CD4-positive, alpha-beta T cell treated with Interleukin-17A for 4 hours (primary cell): Measurements from ENCODE around the gene CLCNKA.
"Not testable (repeated sequence)": the region's sequence is repeated elsewhere in the genome, so short reads cannot be mapped to it uniquely, and the experiment has no call there.

Experiments used
- DNase-seq: peaks from one replicate; pipeline ENCODE4 v3.0.0-alpha.2; 2020; ENCODE audit warnings: mixed read lengths

Gene CLCNKA

DNA sequence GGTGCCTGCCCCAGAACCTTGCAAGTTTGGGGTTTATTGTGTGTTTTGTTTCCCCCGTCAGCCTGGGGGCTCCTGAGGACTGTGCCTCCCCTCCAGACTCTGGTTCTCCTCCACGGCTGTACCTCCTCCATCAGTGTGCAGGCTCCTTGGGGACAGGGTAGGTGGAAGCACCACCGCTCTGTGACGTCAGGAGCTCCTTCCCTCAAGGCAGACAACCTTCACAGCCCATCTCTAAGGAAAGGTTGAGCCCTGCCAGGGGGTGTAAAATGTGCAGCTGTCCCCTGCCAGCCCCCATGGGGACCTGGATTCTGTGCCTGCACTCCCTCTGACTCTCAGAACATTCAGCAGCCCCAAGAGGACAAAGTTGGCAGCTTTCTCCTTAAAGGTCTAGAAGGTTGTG is 3.5 kb upstream of the CLCNKA start:
- DNase-seq: no peak

DNA sequence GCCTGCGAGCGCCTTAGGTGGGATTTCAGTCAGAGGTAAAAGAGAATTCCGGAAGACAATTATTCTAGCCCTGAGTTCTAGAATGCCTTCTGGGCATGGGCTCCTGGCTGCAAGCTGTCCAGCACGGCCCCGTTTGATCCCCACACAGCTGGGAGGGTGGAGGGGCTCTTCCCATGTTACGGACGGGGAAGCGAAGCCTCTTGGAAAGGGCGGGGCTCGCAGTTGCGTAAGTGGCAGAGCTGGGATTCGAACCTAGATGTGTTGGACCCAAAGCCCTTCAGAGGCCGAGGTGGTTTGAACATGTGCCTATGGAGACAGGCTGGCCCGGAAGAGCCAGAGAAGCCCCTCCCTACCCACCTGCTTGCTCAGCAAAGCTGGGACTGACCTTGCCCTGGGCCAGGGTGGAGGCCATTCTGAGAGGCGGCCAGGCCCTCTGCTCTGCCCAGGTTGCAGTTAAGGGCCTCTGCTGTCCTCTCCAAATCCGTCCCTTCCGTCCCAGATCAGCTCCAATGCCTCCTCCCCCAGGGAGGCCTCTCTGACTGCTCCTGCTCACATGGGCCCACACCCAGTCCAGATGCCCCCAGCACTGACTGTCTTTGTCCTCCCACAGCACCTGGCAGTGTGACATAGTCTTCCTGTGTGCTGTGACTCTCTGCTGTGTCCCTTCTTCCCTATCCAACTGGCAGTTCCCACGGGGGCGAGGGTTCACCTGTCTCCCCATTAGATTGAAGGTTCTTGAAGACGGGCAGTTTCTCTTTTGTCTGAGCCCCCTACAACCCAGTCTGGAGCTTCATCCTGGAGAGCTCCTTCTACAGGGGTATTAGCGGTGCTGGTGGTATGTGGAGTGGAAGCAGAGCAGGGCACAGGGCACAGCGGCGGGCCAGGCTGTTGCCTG is 2.8 kb upstream of the CLCNKA start:
- no peak for DNase-seq

DNA sequence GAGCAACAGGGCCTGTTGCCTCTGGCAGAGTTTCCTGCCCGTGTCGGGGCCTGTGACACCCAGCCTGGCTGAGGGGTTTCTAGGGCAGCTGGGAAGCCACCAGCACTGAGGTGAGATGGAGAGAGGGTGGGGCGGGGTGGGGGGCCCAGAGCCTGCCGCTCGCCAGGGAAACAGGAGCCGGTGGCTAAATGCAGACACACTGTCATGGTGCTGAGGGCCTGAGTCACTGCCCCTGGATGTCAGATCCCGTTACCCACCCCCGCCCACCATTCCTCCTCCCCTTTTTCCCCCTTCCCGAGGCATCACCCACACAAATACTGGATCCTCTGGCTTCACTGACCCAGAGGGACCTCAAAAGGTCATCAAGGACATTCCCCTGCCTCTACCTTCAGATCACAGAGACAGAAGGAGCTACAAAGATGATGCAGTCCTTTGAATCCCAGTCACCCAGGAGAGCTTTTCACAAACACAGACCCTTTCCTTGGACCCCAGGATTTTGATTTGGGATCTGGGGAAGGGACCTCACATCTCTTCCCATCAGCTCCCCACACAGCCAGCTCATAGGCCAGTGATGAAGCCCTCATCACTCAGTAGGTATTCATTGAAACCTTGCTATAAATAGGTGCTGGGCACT is 2.1 kb upstream of the CLCNKA start:
- DNase-seq: no peak

- no peak for DNase-seq
Measured at GRCh38 chr1:16020325-16020724, 1.5 kb upstream of the CLCNKA start.

GRCh38 chr1:16020878-16021277 is 958 bp upstream of the CLCNKA start:
- not testable (repeated sequence) for DNase-seq

DNA sequence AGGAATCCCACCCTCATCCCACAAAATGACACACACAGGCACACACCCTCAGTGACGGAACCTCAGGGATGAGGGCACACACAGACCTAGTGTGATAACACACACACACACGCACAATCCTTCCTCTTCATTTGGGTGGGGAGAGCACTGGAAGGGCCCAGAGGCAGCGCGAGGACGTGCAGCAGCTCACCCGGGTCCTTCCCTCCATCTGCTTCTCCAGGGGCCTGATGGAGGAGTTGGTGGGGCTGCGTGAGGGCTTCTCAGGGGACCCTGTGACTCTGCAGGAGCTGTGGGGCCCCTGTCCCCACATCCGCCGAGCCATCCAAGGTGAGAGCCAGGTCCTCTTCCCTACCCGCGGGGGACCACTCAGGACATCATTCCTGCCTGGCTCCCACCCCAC is 557 bp downstream of the CLCNKA start:
- no peak for DNase-seq

GRCh38 chr1:16023050-16023653 is 1.3 kb downstream of the CLCNKA start:
- DNase-seq: no peak

GRCh38 chr1:16026302-16026701 is 4.5 kb downstream of the CLCNKA start:
- DNase-seq: not testable (repeated sequence)

GRCh38 chr1:16026723-16027484 is 5.1 kb downstream of the CLCNKA start:
- peak; percentile 66 for DNase-seq

GRCh38 chr1:16028237-16029002 is 6.6 kb downstream of the CLCNKA start:
- DNase-seq: no peak

DNA sequence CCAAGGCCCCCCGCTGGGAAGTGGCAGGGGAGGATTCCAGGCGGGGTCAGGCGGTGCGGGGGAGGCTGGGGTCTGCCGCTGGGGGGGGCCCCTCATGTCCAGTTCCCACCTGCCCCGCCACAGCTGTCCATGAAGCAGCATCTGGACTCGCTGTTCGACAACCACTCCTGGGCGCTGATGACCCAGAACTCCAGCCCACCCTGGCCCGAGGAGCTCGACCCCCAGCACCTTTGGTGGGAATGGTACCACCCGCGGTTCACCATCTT is 7.1 kb downstream of the CLCNKA start:
- not testable (repeated sequence) for DNase-seq

GRCh38 chr1:16029288-16029687 is 7.5 kb downstream of the CLCNKA start:
- no peak for DNase-seq

- no peak for DNase-seq
Measured at GRCh38 chr1:16031551-16031950, 9.7 kb downstream of the CLCNKA start.

- DNase-seq: peak; percentile 44
Measured at GRCh38 chr1:16032388-16033102, 10.7 kb downstream of the CLCNKA start.

- not testable (repeated sequence) for DNase-seq
Measured at GRCh38 chr1:16033103-16033632, 11.3 kb downstream of the CLCNKA start.

DNA sequence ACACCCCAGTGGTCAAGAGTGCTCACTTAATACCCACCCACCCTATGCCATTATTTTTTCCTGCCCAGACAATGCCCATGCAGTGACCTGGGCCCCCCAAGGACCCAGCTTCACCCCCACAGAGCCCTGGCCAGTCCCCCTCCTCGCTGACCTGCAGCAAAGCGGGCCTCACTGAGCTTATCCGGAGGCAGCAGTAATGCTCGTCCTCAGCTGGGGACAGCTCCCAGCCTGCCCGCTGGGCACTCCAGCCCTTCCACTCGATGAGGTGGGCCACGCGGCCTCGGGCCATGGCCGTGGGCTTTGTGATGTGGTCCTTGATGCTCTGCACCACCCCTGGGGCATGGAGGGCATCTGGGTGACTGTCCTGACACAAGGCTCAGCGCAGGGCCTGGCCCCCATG is 14.6 kb downstream of the CLCNKA start:
- DNase-seq: not testable (repeated sequence)

- no peak for DNase-seq
Measured at GRCh38 chr1:16038620-16038912, 16.7 kb downstream of the CLCNKA start.

DNA sequence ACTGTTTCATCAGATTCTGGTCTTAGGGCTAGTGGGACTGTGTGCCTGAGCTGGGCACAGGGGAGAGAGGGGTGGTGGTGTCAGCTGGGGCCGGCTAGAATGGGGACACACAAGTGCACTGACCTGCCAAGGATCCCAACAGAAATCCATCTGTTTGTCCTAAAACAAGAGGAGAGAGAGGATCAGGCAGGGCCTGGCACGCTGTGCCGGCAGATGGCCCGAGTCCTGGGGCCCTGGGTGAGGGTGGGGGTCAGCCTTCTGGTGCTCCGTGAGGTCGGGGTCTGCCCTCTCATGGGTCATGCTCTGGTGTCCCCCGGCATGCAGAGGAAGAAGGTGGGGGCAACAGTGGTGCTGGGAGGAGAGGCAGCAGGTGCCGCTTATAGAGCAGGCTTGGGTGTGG is 18.0 kb downstream of the CLCNKA start:
- DNase-seq: not testable (repeated sequence)

DNA sequence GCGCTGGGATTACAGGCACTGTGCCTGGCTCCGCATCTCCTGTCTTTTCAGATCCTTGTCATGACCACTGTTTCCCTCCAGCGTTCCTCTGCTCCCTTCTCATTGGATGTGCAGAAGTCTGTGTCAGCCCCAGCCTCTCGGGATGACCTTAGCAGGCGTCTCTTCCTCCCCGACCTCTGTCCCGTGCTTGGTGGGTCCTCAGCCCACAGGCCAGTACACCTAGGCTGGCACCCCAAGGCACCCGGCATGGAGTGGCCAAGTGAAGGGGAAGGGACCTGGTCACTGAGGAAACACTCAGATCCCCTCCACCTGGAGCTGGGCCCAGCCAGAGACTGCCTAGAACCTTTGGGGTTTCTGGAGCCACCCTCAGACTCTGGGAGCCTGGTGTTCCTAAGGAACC is 19.4 kb downstream of the CLCNKA start:
- DNase-seq: no peak

- no peak for DNase-seq
Measured at GRCh38 chr1:16042096-16042495, 20.3 kb downstream of the CLCNKA start.

DNA sequence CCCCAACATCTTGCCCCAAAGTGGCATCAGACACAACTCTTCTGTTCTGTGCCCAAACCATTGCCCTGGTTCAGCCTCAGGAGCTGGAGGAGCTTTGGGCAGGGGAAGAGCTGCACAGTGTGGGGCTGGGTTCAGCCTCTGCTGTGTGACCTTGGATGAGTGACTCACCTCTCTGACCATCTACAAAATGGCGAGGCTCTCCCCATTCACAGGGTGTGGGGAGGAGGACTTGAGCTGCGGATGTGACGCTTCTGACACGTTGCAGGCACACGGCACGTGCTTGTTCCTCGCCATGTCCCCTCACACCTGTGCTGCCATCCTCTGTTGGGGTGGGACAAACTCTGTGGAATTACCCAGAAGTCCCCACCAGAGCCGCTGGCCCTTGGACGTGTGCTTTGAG is 20.8 kb downstream of the CLCNKA start:
- not testable (repeated sequence) for DNase-seq

DNA sequence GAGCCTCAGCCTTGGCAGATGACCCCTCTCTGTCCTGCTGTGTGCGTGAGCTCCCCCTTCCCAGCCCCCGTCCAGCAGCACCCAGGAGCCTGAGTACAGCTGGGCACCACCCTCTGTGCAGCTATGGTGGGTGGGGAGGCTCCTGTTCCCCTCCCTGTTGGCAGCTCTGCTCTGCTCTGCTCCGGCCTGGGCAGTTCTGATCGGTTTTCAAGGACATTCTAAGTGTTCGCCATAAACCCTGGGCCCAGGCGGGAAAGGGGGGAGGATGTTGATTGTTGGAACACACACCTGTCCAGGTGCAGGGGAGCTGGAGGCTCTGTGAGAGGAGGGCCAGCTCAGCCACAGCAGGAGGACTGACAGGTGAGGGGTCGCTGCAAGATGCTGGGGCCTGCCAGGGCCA is 21.7 kb downstream of the CLCNKA start, which contains the start of gene CLCNKB:
TSS of gene CLCNKB (plus strand) at position 262 of the 400 bp plus-strand sequence. CDS start 711 bp downstream, outside the sequence.
- no peak for DNase-seq
